22Rv1 (cell line): ENCODE data around the gene DHX38.
"Not testable (repeated sequence)": the region's sequence is repeated elsewhere in the genome, so short reads cannot be mapped to it uniquely, and the experiment has no call there.

Experiments used
- H3K27ac ChIP-seq: fragments of 450-650 bp; 2 replicates; pipeline ENCODE4 v1.5.1; 2017
- ZFX ChIP-seq: fragments of 450-650 bp; IDR thresholded peaks from 2 replicates; pipeline ENCODE4 v1.6.1; 2017; ENCODE audit warnings: antibody characterized with exemption, borderline replicate concordance
- TF ChIP-seq, protein P1 (sequence below): fragments of 450-650 bp; IDR thresholded peaks from 2 replicates; pipeline ENCODE4 v1.5.1; 2017; ENCODE audit warnings: mild to moderate bottlenecking

DHX38 gene

GRCh38 chr16:72072514-72073342 is 20.9 kb upstream of the DHX38 start:
- TF ChIP-seq ZFX: no peak
- TF ChIP-seq, protein P1, sequence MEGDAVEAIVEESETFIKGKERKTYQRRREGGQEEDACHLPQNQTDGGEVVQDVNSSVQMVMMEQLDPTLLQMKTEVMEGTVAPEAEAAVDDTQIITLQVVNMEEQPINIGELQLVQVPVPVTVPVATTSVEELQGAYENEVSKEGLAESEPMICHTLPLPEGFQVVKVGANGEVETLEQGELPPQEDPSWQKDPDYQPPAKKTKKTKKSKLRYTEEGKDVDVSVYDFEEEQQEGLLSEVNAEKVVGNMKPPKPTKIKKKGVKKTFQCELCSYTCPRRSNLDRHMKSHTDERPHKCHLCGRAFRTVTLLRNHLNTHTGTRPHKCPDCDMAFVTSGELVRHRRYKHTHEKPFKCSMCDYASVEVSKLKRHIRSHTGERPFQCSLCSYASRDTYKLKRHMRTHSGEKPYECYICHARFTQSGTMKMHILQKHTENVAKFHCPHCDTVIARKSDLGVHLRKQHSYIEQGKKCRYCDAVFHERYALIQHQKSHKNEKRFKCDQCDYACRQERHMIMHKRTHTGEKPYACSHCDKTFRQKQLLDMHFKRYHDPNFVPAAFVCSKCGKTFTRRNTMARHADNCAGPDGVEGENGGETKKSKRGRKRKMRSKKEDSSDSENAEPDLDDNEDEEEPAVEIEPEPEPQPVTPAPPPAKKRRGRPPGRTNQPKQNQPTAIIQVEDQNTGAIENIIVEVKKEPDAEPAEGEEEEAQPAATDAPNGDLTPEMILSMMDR: no peak
- H3K27ac ChIP-seq: no peak overlapping the region

GRCh38 chr16:72073560-72074230 is 20.0 kb upstream of the DHX38 start:
- no peak overlapping the region for H3K27ac ChIP-seq
- TF ChIP-seq, protein P1: no peak
- TF ChIP-seq ZFX: no peak

DNA sequence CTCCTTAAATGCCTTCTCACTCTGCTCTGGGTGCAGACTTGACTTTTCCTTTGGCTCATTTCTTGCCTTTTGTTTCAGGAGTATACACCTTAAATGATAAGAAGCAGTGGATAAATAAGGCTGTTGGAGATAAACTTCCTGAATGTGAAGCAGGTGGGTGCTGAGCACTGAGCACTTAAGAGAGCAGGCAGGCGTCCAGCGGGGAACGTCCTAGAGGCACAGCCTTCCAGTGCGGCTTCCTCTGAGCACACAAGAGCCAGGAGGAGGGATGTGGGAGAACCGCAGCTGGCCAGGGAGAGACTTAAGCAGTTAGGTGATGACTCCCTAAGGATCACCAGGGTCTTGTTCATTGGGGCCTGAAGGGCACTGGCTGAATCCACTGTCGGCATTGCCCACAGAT is 18.6 kb upstream of the DHX38 start:
- not testable (repeated sequence) for H3K27ac ChIP-seq

GRCh38 chr16:72076991-72077706 is 16.5 kb upstream of the DHX38 start:
- not testable (repeated sequence) for H3K27ac ChIP-seq

GRCh38 chr16:72083778-72084404 is 9.8 kb upstream of the DHX38 start:
- H3K27ac ChIP-seq: no peak overlapping the region
- no peak for TF ChIP-seq ZFX
- TF ChIP-seq, protein P1: no peak

DNA sequence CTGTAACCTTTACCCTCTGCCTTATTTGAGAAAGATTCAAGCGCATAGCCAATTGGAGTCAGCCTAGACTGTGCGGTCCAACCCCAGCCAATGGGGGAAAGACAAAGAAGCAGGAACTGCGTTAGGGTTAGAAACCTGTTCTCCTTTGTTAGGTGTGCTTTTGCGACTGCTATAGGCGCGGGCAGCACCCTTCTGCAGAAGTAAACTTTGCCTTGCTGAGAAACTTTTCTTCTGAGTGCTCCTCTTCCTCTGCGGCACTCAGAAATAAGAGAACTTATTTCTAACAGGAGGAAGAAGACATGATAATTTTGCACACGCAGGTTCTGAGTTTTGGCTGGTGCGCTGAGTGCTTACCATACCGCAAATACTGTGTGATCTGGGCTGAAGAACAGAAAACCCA is 9.2 kb upstream of the DHX38 start:
- TF ChIP-seq, protein P1: no peak
- TF ChIP-seq ZFX: no peak
- H3K27ac ChIP-seq: no peak overlapping the region

GRCh38 chr16:72085002-72085401 is 8.6 kb upstream of the DHX38 start:
- no peak overlapping the region for H3K27ac ChIP-seq
- no peak for TF ChIP-seq ZFX
- TF ChIP-seq, protein P1: no peak

- H3K27ac ChIP-seq: no peak overlapping the region
- TF ChIP-seq ZFX: no peak
- TF ChIP-seq, protein P1: no peak
Measured at GRCh38 chr16:72091217-72091616, 2.4 kb upstream of the DHX38 start.
